ENCODE data around the gene LMNB1.
"Not testable (repeated sequence)": the region's sequence is repeated elsewhere in the genome, so short reads cannot be mapped to it uniquely, and the experiment has no call there.

- not testable (repeated sequence) for TF ChIP-seq CTCF (conservative IDR thresholded peaks at IDR 0.05; ENCODE audit: low read length); EZH2phosphoT487 (IDR thresholded peaks at IDR 0.05; ENCODE audit: borderline replicate concordance, low read depth, low read length)
These were observed 76.8 kb downstream of the LMNB1 start for GRCh38 chr5:126853541-126854307.
